Mesothelial cell of epicardium (in vitro differentiated cells): ENCODE data around the gene ABCF3. TPM values are rescaled to one million over a fixed set of nuclear protein-coding genes. Genes with fewer than 3 reads are reported as not detected.

Experiments used
- DNase-seq, 2 experiments: peaks; one replicate each; pipeline ENCODE4 v3.0.0; 2021; ENCODE audit warnings: low spot score in 2 of 2; ENCODE audit not compliant: unreplicated experiment in 2 of 2
- H3K27ac Mint-ChIP-seq: 2 replicates; pipeline ENCODE4 v1.8.0; 2021; ENCODE audit warnings: mixed read lengths
- H3K27me3 Mint-ChIP-seq: 2 replicates; pipeline ENCODE4 v1.8.0; 2021; ENCODE audit warnings: low read depth, mixed read lengths
- H3K36me3 Mint-ChIP-seq: 2 replicates; pipeline ENCODE4 v1.8.0; 2021; ENCODE audit warnings: mixed read lengths
- H3K4me1 Mint-ChIP-seq: 2 replicates; pipeline ENCODE4 v1.8.0; 2021; ENCODE audit warnings: mixed read lengths
- H3K4me3 Mint-ChIP-seq: 2 replicates; pipeline ENCODE4 v1.8.0; 2021; ENCODE audit warnings: mild to moderate bottlenecking, moderate library complexity, mixed read lengths
- H3K9me3 Mint-ChIP-seq: 2 replicates; pipeline ENCODE4 v1.8.0; 2021; ENCODE audit warnings: mixed read lengths
- CTCF ChIP-seq: fragments of 200-600 bp; sonication (generic); IDR thresholded peaks from one replicate; pipeline ENCODE4 v1.5.0; 2021; ENCODE audit warnings: antibody characterized with exemption; ENCODE audit not compliant: unreplicated experiment
- total RNA-seq: library from RNA; stranded (reverse); gene quantifications from 3 replicates; pipeline ENCODE4 v1.2.1, GENCODE V29; 2021

The ABCF3 gene
- total RNA-seq, 1 donor from 2014 or later, result 67.9 TPM

GRCh38 chr3:184192889-184193288, 6.9 kb downstream of the ABCF3 start:
- peaks cover 37% of the 10 kb centered on the region for H3K36me3 Mint-ChIP-seq
- H3K27ac Mint-ChIP-seq, result no peak overlapping the region
- no peaks in the 10 kb centered on the region for H3K4me1 Mint-ChIP-seq
- no peaks in the 10 kb centered on the region for H3K27me3 Mint-ChIP-seq
- TF ChIP-seq CTCF, result no peak
- no peaks in the 10 kb centered on the region for H3K9me3 Mint-ChIP-seq
- no peak overlapping the region for H3K4me3 Mint-ChIP-seq
- DNase-seq, result no peak

GRCh38 chr3:184193991-184194539, 8.1 kb downstream of the ABCF3 start:
- no peak for DNase-seq
- TF ChIP-seq CTCF, result no peak
- Mint-ChIP-seq H3K9me3 (no peaks in the 10 kb centered on the region), H3K36me3 (peaks cover 33% of the 10 kb centered on the region), H3K27ac (no peak overlapping the region), H3K4me1 (no peaks in the 10 kb centered on the region), H3K4me3 (no peak overlapping the region), H3K27me3 (no peaks in the 10 kb centered on the region)

- no peaks in the 10 kb centered on the region for H3K9me3 Mint-ChIP-seq
- H3K27ac Mint-ChIP-seq, result no peak overlapping the region
- TF ChIP-seq CTCF, result no peak
- DNase-seq, result no peak
- H3K27me3 Mint-ChIP-seq, result no peaks in the 10 kb centered on the region
- peaks cover 20% of the 10 kb centered on the region for H3K36me3 Mint-ChIP-seq
- H3K4me3 Mint-ChIP-seq, result no peak overlapping the region
- no peaks in the 10 kb centered on the region for H3K4me1 Mint-ChIP-seq
Measured at GRCh38 chr3:184196536-184196935, 10.5 kb downstream of the ABCF3 start.

- Mint-ChIP-seq H3K4me3 (no peak overlapping the region), H3K9me3 (no peaks in the 10 kb centered on the region), H3K27me3 (peaks cover 10% of the 10 kb centered on the region), H3K4me1 (no peaks in the 10 kb centered on the region), H3K27ac (no peak overlapping the region), H3K36me3 (peaks cover 13% of the 10 kb centered on the region)
- TF ChIP-seq CTCF, result no peak
- no peak for DNase-seq
Measured at GRCh38 chr3:184198509-184198908, 12.5 kb downstream of the ABCF3 start.

GRCh38 chr3:184200825-184201224, 14.8 kb downstream of the ABCF3 start:
- H3K9me3 Mint-ChIP-seq, result no peaks in the 10 kb centered on the region
- peaks cover 2% of the 10 kb centered on the region for H3K36me3 Mint-ChIP-seq
- TF ChIP-seq CTCF, result no peak
- H3K27ac Mint-ChIP-seq, result no peak overlapping the region
- H3K4me3 Mint-ChIP-seq, result no peak overlapping the region
- H3K4me1 Mint-ChIP-seq, result no peaks in the 10 kb centered on the region
- no peak for DNase-seq
- peaks cover 19% of the 10 kb centered on the region for H3K27me3 Mint-ChIP-seq

GRCh38 chr3:184203526-184203925, 17.5 kb downstream of the ABCF3 start:
- H3K4me1 Mint-ChIP-seq, result no peaks in the 10 kb centered on the region
- peaks cover 36% of the 10 kb centered on the region for H3K27me3 Mint-ChIP-seq
- no peak for TF ChIP-seq CTCF
- no peak for DNase-seq
- no peaks in the 10 kb centered on the region for H3K36me3 Mint-ChIP-seq
- H3K4me3 Mint-ChIP-seq, result no peak overlapping the region
- H3K27ac Mint-ChIP-seq, result no peak overlapping the region
- H3K9me3 Mint-ChIP-seq, result no peaks in the 10 kb centered on the region
